Measurements from ENCODE around the gene MANBA. TPM values are rescaled to one million over a fixed set of nuclear protein-coding genes. Genes with fewer than 3 reads are reported as not detected.

The MANBA gene
- total RNA-seq, 1 experiment from 2014 or later = 13.6 TPM

- DNase-seq = no peak
- TF ChIP-seq CTCF (IDR thresholded peaks at IDR 0.05; ENCODE audit: unreplicated experiment) = no peak
- Mint-ChIP-seq H3K9me3 (ENCODE audit: low read depth, unreplicated experiment) (no peaks in the 10 kb centered on the region), H3K36me3 (ENCODE audit: insufficient read depth, unreplicated experiment) (no peaks in the 10 kb centered on the region), H3K27me3 (ENCODE audit: unreplicated experiment) (no peaks in the 10 kb centered on the region), H3K4me3 (ENCODE audit: low read depth, unreplicated experiment) (no peak overlapping the region), H3K27ac (ENCODE audit: unreplicated experiment) (no peak overlapping the region), H3K4me1 (ENCODE audit: low read depth, unreplicated experiment) (no peaks in the 10 kb centered on the region)
- CTCF ChIA-PET = no interaction called here
- BruUV-seq (replicated peaks) = no TSS peak
- intact Hi-C loops (cut with micrococcal nuclease; ENCODE audit: unreplicated experiment) = no loop called here
These were observed 95.2 kb downstream of the MANBA start for GRCh38 chr4:102665527-102665926.

DNA sequence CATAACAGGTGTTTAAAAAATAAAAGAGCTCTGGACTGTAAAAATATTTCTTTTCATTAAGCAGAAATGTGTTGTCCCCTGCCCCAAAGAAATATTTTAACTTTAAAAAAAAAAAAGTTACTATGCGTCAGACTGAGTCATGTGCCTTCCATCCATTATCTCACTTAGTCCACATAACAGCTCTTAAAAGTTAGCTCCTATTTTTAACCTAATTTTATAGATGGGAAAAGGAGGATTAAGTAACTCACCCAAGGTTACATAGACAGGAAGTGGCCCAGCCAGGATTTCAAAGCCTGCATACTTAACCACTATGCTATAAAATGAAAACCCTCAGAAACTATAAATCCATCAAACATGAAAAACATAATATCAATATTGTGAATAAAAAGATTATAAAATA is 97.7 kb downstream of the MANBA start:
- Mint-ChIP-seq H3K27me3 (ENCODE audit: unreplicated experiment) (no peaks in the 10 kb centered on the region), H3K4me3 (ENCODE audit: low read depth, unreplicated experiment) (no peak overlapping the region), H3K36me3 (ENCODE audit: insufficient read depth, unreplicated experiment) (no peaks in the 10 kb centered on the region), H3K9me3 (ENCODE audit: low read depth, unreplicated experiment) (no peaks in the 10 kb centered on the region), H3K27ac (ENCODE audit: unreplicated experiment) (no peak overlapping the region), H3K4me1 (ENCODE audit: low read depth, unreplicated experiment) (no peaks in the 10 kb centered on the region)
- no peak for DNase-seq
- CTCF ChIA-PET = no interaction called here
- no TSS peak for BruUV-seq (replicated peaks)
- intact Hi-C loops (cut with micrococcal nuclease; ENCODE audit: unreplicated experiment) = no loop called here
- no peak for TF ChIP-seq CTCF (IDR thresholded peaks at IDR 0.05; ENCODE audit: unreplicated experiment)

GRCh38 chr4:102657206-102657605 is 103.6 kb downstream of the MANBA start:
- TF ChIP-seq CTCF (IDR thresholded peaks at IDR 0.05; ENCODE audit: unreplicated experiment) = no peak
- H3K36me3 Mint-ChIP-seq (ENCODE audit: insufficient read depth, unreplicated experiment) = no peaks in the 10 kb centered on the region
- CTCF ChIA-PET = no interaction called here
- intact Hi-C loops (cut with micrococcal nuclease; ENCODE audit: unreplicated experiment) = no loop called here
- no peak for DNase-seq
- H3K9me3 Mint-ChIP-seq (ENCODE audit: low read depth, unreplicated experiment) = no peaks in the 10 kb centered on the region
- no peak overlapping the region for H3K27ac Mint-ChIP-seq (ENCODE audit: unreplicated experiment)
- no peaks in the 10 kb centered on the region for H3K27me3 Mint-ChIP-seq (ENCODE audit: unreplicated experiment)
- no peak overlapping the region for H3K4me3 Mint-ChIP-seq (ENCODE audit: low read depth, unreplicated experiment)
- H3K4me1 Mint-ChIP-seq (ENCODE audit: low read depth, unreplicated experiment) = no peaks in the 10 kb centered on the region
- no TSS peak for BruUV-seq (replicated peaks)

- H3K27me3 Mint-ChIP-seq (ENCODE audit: unreplicated experiment) = no peaks in the 10 kb centered on the region
- H3K27ac Mint-ChIP-seq (ENCODE audit: unreplicated experiment) = no peak overlapping the region
- no peak for TF ChIP-seq CTCF (IDR thresholded peaks at IDR 0.05; ENCODE audit: unreplicated experiment)
These were observed 113.7 kb downstream of the MANBA start for GRCh38 chr4:102647117-102647516.

More at GRCh38 chr4:102647117-102647516, 113.7 kb downstream of the MANBA start:
- no TSS peak for BruUV-seq (replicated peaks)
- no peaks in the 10 kb centered on the region for H3K4me1 Mint-ChIP-seq (ENCODE audit: low read depth, unreplicated experiment)
- H3K4me3 Mint-ChIP-seq (ENCODE audit: low read depth, unreplicated experiment) = no peak overlapping the region
- H3K9me3 Mint-ChIP-seq (ENCODE audit: low read depth, unreplicated experiment) = no peaks in the 10 kb centered on the region
- no peak for DNase-seq
- intact Hi-C loops (cut with micrococcal nuclease; ENCODE audit: unreplicated experiment) = no loop called here
- H3K36me3 Mint-ChIP-seq (ENCODE audit: insufficient read depth, unreplicated experiment) = no peaks in the 10 kb centered on the region
- CTCF ChIA-PET = no interaction called here

Data from Calu3 (cell line).